ENCODE data around the gene PPIE.
"Not testable (repeated sequence)": the region's sequence is repeated elsewhere in the genome, so short reads cannot be mapped to it uniquely, and the experiment has no call there.

PPIE gene

DNA sequence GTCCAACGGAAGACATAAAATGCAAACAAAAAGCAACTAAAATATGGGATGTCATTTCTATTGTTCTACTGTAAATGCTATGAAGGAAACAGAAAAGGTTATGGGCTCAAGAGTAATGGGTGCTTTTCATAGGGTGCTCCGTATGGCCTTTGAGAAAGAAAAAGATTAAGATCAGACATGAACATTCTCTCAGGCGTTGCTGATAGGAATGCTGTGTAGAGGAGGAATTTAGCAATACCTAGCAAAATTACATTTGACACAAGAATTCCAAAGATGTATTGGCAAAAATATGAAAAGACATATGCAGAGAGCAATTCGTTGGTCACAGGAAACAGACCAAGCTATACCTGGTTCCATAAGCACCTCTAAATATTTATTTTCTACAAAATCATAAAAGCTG, 38.2 kb downstream of the PPIE start:
- DNase-seq (ENCODE audit: extremely low read depth in 1 of 2, low read depth in 1 of 2): no peak

DNA sequence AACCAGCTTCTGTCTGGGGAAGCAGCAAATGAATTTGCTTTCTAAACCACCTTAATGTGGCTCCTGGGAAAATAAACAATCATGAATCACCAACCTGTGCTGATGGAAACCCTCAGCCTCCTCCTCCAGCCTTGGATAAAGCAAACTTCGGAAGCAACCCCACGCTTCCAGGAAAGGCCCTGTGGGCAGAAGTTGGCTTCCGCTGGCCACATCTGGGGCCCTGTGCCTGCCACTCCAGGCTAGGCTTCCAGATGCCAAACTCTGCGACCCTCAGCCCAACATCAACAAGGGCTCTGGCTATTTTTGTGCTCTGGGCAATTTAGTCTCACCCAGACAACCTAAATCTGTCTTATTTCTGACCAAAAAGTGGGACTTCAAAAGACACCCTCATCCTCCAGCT, 38.6 kb downstream of the PPIE start:
- DNase-seq (ENCODE audit: extremely low read depth in 1 of 2, low read depth in 1 of 2): no peak

DNA sequence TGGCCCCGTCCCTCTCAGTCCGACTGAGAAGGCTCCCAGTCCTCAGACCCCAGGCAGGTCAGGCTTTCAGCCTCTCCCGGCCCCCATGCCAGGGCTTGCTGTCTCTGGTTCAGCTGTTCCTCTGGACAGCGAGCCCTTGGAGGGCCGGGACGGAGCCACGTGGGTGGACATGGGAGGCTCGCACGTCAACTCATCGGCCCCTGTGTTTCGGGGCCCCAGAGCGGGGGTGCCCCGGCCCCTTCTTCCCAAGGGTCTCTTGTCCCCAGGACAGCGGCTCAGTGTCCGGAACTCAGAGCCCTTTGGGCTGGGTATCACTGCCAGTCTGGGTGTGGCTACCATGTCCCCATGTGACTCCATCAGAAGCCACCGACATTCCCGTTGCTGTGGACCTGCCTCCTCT, 39.2 kb downstream of the PPIE start:
- not testable (repeated sequence) for DNase-seq (ENCODE audit: extremely low read depth in 1 of 2, low read depth in 1 of 2)

DNA sequence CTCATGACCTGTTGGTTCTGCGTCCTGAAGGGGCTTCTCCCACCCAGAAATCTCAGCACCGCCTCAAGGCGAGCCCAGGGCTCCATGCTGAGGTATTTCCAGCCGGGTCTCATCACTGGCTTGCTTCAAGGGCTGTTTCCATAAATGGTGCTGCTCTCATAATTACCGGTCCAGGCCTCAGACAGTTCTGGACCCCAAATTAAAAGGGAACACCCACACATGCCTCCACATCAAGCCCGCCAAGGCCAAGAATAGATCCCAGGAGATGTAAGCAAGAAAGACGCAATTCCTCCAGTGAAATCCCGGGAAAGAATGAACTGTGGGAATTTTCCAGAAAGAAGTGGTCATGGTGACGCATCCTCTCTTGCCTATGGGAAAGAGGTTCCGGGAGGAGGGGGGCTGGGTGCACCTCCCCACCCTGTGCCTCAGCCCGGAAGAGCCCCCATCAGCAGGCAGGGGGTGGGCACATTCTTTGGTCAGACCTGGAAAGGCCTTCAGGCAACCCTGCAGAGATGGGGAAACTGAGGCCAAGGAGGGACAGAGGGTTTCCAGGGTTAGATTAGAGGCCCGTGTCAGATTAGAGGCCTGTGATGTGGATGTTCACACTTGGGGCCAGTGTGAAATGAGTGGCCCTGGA, 39.9 kb downstream of the PPIE start:
- not testable (repeated sequence) for DNase-seq (ENCODE audit: extremely low read depth in 1 of 2, low read depth in 1 of 2)

DNA sequence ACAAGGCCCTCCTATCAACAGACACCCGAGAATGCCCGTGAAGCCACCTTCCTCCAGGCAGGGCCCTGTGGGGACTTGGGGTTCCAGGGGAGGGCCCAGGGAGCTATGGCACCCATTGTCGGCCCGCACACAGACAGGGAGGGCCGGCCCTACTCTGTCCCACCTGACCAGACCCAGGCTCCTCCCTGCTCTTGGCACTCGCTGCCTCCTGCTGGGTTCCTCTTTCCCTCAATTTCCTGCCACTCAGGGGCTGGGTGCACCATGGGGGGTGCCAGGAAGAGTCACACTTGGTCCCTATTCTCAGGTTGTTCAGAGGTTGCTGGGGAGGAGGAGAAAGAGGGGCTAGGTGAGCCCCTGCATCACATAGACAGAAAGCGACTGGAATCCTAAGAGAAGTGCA, 40.5 kb downstream of the PPIE start:
- no peak for DNase-seq (ENCODE audit: extremely low read depth in 1 of 2, low read depth in 1 of 2)

DNA sequence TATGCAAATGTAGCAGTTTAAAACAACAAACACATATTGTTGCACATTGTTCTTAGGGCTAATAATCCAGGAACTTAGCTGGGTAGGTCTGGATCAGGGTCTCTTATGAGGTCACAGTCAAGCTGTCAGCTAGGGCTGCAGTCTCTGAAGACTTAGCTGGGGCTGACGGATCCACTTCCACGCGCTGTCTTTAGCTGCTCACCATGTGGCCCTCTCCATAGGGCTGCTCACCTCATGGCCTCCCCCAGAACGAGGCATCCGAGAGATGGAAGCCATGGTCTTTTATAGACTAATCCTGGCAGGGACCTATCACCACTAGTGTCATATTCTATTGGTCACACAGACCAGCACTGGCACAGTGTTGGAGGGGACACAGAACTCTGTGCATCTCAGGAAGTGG, 41.1 kb downstream of the PPIE start:
- DNase-seq (ENCODE audit: extremely low read depth in 1 of 2, low read depth in 1 of 2): no peak

DNA sequence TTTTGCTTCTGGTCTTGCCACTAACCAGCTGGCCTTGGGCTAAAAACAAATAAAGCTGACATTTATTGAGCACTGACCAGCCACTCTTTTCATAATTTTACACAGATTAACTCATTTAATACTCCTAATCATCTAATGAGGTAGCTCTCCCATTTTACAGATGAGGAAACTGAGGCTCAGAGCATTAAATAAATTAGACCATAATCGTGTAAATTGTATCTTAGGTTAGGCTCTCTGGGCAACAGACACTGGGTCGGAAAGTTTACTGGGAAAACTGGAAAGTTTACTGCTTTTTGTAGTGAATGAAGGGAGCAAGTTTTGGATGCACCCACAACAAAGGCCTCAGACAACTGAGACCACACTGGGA, 42.6 kb downstream of the PPIE start:
- no peak for DNase-seq (ENCODE audit: extremely low read depth in 1 of 2, low read depth in 1 of 2)

DNA sequence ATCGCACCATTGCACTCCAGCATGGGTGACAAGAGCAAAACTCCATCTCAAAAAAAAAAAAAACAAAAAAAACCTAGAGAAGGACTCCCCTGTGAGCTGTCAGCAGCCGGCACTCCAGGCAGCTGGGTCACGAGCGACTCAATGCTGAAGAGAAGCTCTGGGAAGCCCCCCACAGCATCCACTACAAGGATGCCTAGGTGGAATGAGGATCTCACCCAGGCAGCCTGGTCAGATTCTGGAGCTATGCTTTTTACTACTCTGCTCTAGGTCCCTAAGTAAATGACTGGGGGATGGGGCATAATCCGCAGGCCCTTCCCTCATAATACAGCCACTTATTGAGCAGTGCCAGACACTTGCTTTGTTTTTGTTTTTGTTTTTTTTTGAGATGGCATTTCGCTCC, 43.4 kb downstream of the PPIE start:
- no peak for DNase-seq (ENCODE audit: extremely low read depth in 1 of 2, low read depth in 1 of 2)

DNA sequence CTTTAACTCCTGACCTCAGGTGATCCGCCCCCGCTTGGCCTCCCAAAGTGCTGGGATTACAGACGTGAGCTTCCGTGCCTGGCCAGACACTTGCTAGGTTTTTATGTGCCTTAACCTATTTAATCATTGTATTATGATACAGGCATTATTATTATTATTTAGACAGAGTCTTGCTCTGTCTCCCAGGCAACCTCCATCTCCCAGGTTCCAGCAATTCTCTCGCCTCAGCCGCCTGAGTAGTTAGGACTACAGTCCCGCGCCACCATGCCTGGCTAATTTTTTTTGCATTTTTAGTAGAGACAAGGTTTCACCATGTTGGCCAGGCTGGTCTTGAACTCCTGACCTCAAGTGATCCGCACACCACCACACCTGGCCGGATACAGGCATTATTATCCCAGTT, 44.0 kb downstream of the PPIE start:
- DNase-seq (ENCODE audit: extremely low read depth in 1 of 2, low read depth in 1 of 2): not testable (repeated sequence)

DNA sequence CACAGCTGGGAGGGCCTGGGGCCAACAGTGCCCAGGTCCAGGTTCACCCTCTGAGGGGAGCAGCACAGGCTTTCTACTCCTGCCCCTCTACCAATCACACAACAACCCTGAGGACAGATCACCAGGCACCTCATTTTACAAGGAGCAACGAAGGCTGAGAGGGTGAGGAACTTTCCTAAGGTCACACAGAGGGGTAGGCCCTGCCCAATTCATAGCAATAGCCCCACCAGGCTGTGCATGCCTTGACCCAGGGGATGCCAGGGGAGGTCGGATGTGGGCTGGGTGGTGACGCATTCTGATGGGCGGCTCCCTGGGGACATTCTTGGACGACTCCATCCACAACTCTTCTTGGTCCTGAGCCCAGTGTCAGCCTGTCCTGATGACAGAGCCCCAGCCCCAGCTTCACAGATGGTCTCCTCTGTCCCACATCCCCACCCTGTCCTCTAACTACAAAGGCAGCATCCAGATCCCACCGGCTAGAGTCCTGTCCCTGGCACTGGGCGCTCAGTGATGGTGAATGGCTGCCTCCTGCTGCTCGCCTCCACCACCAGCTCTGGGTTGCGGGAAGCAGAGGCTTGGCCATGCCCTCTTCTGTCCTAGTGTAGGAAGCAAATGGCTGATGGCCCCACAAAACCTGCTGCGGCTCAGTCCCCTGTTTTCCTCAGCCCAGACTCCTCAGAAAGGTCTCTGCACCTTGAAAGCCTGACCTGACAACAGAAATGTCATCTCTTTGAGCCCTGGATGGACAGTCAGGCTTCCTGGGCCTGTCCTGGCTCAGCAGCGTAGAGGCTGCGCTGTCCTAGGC, 47.8 kb downstream of the PPIE start:
- not testable (repeated sequence) for DNase-seq (ENCODE audit: extremely low read depth in 1 of 2, low read depth in 1 of 2)

DNA sequence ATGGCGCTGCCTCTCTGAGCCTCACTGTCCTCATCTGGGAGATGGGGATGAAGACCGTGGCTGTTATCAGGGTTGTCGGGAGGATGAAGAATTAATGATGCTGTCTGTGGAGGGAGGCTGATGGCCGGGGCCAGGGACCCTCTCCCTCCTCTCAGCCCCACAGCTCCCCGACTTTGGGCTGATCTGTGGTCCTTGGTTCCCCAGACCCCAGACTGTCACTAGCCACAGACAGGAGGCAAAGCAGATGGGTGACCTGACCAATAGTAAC, 48.4 kb downstream of the PPIE start:
- not testable (repeated sequence) for DNase-seq (ENCODE audit: extremely low read depth in 1 of 2, low read depth in 1 of 2)

DNA sequence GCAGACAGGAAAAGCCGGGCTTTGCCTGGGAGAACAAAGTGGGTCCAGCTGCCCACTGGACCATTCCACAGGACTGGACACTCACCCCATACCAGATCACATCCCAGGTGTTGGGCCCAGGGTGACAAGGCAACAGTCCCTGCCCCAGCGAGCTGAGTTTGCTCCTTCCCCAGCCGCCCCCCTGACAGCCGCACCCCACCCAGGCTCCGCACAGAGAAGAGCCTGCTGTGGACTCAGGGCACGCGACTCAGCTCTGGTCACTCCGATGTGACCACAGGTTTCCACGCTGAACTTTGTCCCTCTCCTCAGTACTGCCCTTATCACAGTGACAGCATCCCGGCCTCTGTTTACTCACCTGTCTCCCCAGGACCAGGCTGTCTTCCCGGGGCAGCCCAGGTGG, 48.8 kb downstream of the PPIE start:
- DNase-seq (ENCODE audit: extremely low read depth in 1 of 2, low read depth in 1 of 2): no peak

DNA sequence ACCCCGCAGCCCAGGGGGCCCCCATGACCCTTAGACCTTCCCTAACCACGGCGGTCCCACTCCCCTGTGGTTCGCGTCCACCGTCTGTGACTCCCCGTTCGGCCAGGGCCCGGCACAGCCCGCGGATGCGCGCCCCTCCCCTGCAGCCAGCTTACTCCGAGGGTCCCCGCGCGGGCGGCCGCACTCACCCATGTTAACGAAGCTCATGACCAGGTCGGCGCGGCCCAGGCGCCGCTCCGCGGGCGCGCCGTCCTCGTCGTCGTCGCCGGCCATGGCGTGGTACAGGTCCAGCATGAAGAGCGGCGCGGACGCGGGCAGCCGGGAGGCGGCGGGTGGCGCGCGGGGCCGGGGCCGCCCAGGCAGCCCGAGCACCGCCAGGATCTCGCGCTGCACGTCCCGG, 49.3 kb downstream of the PPIE start:
- DNase-seq (ENCODE audit: extremely low read depth in 1 of 2, low read depth in 1 of 2): not testable (repeated sequence)

DNA sequence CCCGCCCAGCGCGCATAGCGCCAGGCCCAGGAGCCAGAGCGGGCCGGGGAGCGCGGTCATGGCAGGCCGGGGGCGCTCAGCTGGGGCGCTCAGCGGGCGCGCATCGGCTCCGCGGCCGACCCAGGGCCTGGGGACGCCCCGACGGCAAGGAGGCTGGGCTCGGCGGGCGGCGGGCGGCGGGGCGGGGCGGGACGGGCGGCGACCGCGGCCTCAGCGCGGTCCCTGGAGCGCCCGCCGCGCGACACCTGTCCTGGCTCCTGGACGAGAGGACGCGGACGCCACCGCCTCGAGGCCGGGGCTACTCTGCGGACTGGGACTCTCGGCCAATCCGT, 49.7 kb downstream of the PPIE start:
- DNase-seq (ENCODE audit: extremely low read depth in 1 of 2, low read depth in 1 of 2): no peak

DNA sequence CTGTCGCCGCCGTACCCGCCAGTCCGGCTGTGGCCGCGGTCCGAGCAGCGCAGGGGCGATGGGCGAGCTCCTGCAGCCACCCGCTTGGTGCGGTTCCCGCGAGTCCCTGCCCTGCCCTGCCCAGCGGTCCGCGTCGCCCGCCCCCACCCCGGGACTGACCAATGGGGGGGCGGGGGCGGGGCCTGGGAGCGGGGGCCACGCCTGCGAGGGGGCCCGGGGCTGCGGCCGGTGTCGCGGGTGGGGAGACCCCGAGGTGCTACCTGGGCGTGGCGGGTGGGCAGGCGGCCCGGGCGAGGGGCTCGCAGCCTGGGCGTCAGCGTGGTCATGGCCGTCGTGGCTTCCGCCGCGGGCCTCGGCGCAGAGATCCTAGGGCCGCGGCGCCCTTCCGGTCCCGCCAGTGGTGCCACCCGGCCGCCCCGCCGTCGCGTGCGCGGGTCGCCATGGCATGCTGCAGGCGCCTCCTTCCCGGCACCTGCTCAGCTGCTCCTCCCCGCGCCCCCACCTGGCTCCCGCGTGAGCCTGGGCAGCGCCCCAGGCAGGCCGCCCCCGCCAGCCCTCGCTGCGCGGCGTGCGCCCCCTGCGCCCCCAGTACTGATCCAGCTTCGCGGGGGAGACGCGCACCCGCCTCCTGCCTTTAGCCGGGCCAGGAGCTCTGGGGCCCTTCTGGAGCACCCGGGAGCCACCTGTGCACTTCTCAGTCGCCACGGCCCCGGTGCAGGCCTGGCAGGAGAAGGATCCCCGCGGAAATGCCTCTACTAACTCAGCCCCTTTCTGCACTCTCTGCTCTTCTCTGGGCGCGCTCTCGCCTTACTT, 50.3 kb downstream of the PPIE start, which contains the start of gene BMP8B:
BMP8B (minus strand) TSS at position 108 of the 813 bp plus-strand sequence. CDS start 380 bp downstream, outside the sequence.
- DNase-seq (ENCODE audit: extremely low read depth in 1 of 2, low read depth in 1 of 2): no peak

DNA sequence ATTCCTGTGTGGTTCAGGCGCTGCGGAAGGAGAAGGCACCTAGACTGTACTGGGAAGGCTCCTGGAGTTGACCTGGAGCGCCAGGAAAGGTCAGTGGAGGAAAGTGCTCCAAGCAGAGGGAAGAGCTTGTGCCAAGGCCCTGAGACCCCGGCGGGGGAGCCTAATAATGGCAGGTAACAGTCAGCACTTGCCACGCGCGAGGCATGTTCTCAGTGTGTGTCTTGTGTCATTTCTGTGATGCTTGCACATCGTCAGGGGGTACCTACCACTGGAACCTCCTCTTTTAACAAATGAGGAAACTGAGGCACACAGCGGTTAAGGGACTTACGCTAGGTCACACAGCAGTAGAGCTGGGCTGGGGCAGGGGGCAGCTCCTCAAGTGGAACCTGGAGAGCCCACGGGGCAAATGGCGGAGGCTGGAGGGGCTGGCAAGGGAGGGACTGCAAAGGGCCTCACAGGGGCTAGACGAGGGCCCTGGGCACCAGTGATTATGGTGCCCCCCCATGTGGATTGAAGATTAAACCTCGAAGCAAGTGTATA, 51.0 kb downstream of the PPIE start:
- no peak for DNase-seq (ENCODE audit: extremely low read depth in 1 of 2, low read depth in 1 of 2)

DNA sequence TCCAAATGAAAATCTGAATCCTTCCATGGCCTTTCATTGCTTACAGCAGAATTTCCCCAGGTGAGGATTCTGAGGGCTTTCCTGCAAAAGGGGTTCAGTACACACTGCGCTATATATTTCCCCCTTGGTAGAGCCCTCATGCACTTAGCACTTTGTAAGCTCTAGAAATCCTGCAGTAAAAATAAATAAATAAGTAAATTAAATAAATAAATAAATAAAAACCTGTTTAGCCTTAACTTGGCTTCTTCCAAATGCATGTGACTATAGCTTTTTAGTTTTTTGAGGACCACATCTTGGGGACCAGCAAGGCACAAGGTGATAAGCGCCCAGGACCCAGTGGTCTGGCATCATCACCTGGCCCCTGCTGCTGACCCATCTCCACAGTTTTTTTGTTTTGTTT, 53.2 kb downstream of the PPIE start:
- no peak for DNase-seq (ENCODE audit: extremely low read depth in 1 of 2, low read depth in 1 of 2)

DNA sequence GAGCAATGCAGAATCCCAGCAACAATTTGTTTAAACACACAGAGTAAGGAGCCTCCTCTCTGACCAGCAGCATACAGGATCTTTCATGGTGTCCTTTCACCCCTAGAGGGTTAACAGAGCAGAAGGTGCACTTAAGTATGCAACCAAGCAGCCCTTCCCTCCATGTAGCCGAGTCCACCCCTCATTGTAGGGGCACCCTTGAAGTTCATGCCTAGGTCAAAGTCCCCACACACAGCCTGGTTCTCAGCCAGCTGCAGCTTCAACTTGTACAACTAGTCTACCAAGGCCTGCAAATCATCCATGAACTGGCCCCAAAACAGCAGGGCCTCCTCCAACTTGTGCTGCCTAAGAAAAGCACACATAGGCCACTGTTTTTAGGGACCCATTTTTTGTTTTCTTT, 57.0 kb downstream of the PPIE start:
- no peak for DNase-seq (ENCODE audit: extremely low read depth in 1 of 2, low read depth in 1 of 2)

DNA sequence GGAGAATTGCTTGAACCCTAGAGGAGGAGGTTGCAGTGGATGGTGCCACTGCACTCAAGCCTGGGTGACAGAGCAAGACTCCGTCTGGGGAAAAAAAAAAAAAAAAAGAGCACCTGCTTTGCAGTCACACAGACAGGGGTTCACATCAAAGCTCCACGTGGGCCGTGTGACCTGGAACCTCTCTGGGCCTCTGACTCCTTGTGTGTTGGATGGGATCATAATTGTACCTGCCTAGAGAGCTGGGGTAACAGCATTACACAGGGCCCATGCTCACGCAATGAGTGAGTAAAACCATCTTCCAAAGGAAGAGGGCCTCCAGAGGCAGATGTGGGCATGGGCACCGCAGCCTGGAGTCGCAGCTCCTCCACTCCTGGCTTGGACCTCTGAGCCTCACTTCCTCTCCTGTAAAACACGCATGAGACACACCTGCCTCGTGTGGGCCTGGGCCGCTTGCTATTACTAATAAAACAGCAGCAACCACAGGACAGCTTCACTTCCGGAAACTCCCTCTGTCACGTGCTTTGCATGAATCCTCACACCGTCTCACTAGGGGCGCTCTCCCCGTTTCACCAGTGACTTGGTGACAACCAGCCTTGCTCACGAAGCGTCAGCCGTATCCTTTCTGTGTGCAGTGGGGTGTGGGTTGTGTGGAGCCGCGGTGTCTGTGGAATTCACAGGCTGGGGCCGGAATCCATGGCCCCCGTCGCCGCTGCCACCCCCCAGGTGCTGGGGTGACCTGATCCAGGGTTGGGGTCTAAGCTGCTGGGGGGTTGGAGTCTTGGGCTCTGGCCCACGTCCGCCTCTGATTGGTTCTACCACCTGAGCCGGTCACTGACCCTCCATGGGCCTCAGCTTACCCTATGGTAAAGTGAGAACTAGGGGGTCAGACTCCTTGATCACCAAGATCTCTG, 60.4 kb downstream of the PPIE start:
- peak; percentile 62 to 86 for DNase-seq (ENCODE audit: extremely low read depth in 1 of 2, low read depth in 1 of 2)

DNA sequence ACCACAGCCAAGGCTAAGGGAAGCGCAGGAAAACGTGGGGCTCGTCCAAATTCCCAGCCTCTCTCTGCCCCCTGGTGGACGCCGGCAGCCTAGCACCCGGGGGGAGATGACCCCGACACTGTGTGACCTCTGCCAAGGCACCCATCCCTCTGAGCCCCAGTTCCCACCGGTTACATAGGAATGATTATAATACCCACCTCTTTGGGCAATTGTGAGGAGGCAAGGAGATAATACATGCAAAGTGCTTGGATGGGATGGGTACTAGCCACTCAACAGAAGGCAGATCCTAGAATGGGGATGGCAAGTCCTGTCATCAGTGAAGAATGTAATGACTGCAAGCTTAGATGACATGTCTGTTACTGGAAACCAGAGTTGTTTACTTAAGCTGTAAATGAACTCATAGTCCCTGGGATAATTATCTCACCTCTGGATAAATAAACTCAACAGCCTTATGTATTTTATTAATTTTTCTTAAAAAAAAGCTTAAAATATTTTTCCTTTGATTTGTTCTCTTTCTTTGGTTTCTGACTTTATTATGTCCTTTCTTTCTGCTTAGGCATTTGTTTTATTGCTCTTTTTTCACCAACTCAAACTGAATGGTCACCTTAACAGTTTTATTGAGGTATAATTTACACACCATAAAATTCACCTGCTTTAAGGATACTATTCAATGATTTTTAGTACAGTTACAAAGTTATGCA, 61.2 kb downstream of the PPIE start:
- peak; percentile 36 to 45 for DNase-seq (ENCODE audit: extremely low read depth in 1 of 2, low read depth in 1 of 2)

Data from stimulated activated CD8-positive, alpha-beta memory T cell treated with anti-CD3 and anti-CD28 coated beads, Interleukin-7, amount 100 ng/mL, for 48 hours (primary cell).